ENCODE measurements around the gene NMT2.

- TF ChIP-seq CTCF (IDR thresholded peaks at IDR 0.05 in 2 of 3, conservative IDR thresholded peaks at IDR 0.05 in 1 of 3; ENCODE audit: borderline replicate concordance in 1 of 3, insufficient read depth in 1 of 3, low read depth in 2 of 3, low read length in 2 of 3) (no peak), SP1 (IDR thresholded peaks at IDR 0.05; ENCODE audit: low read depth) (no peak), EZH2phosphoT487 (IDR thresholded peaks at IDR 0.05; ENCODE audit: borderline replicate concordance) (no peak), MAX (IDR thresholded peaks at IDR 0.05) (no peak), ATF3 (IDR thresholded peaks at IDR 0.05) (no peak), POLR2A (IDR thresholded peaks at IDR 0.05; ENCODE audit: borderline replicate concordance, extremely low read depth, insufficient read depth, insufficient read length) (no peak), EZH2 (IDR thresholded peaks at IDR 0.05) (no peak), CEBPB (IDR thresholded peaks at IDR 0.05; ENCODE audit: low read depth) (no peak), POLR2AphosphoS5 (IDR thresholded peaks at IDR 0.05; ENCODE audit: low read depth, low read length) (no peak), REST (IDR thresholded peaks at IDR 0.05; ENCODE audit: low read depth) (no peak), ZBTB33 (IDR thresholded peaks at IDR 0.05; ENCODE audit: extremely low read depth, insufficient replicate concordance, low read length) (no peak), SIN3A (IDR thresholded peaks at IDR 0.05; ENCODE audit: low read depth) (no peak), FOSL1 (IDR thresholded peaks at IDR 0.05; ENCODE audit: low read depth) (no peak)
Measured at GRCh38 chr10:15136129-15137035, 32.1 kb downstream of the NMT2 start.
